AG10803 (cell line): Measurements from ENCODE around the gene GREM1.

Source experiments
- DNase-seq: peaks from one replicate; pipeline ENCODE4 v3.0.0; 2010; ENCODE audit warnings: low read depth
- H3K4me3 ChIP-seq: 2 replicates; pipeline ENCODE4 v1.5.1; 2011; ENCODE audit warnings: mild to moderate bottlenecking, low read length, control low read depth
- TF ChIP-seq, protein P1 (sequence below): conservative IDR thresholded peaks from 2 replicates; pipeline ENCODE4 v1.5.1; 2011; ENCODE audit warnings: mild to moderate bottlenecking, low read length, control low read depth, inconsistent platforms

GREM1 gene

GRCh38 chr15:32685576-32685975, 32.2 kb upstream of the GREM1 start:
- H3K4me3 ChIP-seq: peak overlapping the region; percentile 39
- DNase-seq: peak; percentile 95
- TF ChIP-seq, protein P1, sequence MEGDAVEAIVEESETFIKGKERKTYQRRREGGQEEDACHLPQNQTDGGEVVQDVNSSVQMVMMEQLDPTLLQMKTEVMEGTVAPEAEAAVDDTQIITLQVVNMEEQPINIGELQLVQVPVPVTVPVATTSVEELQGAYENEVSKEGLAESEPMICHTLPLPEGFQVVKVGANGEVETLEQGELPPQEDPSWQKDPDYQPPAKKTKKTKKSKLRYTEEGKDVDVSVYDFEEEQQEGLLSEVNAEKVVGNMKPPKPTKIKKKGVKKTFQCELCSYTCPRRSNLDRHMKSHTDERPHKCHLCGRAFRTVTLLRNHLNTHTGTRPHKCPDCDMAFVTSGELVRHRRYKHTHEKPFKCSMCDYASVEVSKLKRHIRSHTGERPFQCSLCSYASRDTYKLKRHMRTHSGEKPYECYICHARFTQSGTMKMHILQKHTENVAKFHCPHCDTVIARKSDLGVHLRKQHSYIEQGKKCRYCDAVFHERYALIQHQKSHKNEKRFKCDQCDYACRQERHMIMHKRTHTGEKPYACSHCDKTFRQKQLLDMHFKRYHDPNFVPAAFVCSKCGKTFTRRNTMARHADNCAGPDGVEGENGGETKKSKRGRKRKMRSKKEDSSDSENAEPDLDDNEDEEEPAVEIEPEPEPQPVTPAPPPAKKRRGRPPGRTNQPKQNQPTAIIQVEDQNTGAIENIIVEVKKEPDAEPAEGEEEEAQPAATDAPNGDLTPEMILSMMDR: no peak

DNA sequence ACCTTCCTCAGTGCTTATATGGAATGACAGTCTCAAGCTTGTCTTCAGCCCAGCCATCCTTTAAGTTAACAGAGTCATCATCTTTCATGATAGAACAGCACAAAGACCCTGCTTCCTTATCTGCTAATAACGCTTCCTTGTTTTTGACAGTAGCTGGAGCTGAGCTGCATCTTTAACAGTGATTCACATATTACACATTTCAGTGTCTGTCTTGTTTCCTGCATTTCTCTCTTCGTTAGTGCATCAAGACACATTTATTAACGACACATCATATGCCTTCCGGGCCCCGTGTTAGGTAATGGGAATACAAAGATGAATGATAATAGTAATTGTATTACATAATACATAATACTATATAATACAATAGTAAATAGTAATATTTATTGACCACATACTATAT, 30.2 kb upstream of the GREM1 start:
- TF ChIP-seq, protein P1: no peak
- DNase-seq: peak; percentile 72
- H3K4me3 ChIP-seq: no peak overlapping the region

DNA sequence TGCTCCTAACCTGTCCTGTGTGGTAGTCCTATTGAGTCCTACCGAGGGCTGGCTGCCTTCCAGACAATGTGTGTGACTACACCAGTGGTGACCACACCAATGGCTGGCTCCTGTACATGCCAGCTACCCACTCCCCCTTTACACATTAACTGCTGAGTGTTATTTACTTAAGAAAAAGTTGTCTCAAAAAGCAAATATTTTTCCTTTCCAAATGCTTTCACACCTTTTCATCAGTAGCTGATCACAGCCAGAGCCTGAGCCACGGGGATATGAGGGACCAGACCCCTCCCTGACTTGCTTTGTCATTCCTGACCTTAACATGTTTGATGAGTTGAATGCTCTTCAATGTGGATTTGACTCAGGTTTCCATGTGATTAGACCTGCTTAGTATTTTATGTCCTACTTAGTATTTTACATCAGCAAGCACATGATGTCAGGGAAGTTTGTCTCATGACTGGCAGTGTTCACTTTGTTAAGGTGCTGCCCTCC, 29.6 kb upstream of the GREM1 start:
- no peak overlapping the region for H3K4me3 ChIP-seq
- DNase-seq: peak; percentile 56
- TF ChIP-seq, protein P1: no peak

GRCh38 chr15:32690941-32691688, 26.7 kb upstream of the GREM1 start:
- TF ChIP-seq, protein P1: no peak
- no peak for DNase-seq
- H3K4me3 ChIP-seq: no peak overlapping the region

DNA sequence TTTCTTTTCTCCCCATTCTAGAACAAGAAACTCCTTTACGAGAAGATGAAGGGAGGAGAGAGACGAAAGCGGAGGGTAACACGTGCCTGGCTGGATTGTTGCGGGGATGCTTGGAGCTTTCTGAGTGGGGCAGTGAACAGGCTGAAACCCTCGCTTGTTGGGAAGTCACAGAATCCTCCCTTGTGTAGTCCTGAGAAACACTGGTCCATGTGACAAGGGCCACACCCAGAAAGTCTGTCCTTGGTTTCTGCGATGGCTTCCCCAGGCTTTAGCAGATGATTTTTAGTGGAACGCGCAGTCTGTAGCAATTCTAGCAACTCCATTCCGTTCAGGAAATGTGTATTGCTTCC, 26.1 kb upstream of the GREM1 start:
- no peak overlapping the region for H3K4me3 ChIP-seq
- TF ChIP-seq, protein P1: no peak
- no peak for DNase-seq

GRCh38 chr15:32692286-32692685, 25.5 kb upstream of the GREM1 start:
- TF ChIP-seq, protein P1: no peak
- no peak for DNase-seq
- no peak overlapping the region for H3K4me3 ChIP-seq

DNA sequence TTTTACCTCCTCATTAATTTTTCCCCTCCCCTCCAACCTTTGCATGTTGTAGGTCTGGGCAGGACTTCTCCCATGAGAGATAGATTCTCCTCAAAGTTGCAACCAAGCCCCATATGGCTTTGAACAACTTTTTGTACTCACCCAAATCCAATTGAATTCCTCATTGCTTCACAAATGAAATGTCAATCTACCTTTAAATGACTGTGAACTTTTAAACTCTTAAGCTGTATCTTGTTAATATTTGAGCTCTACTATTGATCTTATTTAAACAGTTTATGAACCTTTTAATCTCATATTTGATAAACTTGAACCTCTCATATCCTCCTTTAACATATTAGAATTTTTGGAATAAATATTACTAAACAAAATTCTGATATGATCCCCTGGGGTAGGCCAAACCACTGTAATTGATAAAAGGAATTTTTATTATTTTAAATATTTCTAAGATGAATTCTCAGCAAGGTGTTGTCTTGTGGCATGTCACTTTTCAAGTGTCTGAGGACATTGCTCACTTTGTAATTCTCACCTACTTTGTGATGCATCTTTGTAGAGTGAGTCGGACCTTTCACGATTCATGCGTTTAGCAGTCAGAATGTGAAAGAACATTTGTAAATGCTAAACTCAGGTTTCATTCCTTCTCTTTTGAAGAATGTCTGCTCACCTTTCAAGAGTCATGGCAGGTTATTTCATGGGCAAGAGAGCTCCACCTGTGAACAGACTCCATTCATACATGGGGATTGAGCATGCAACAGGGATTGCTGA, 23.4 kb upstream of the GREM1 start:
- DNase-seq: no peak
- TF ChIP-seq, protein P1: no peak
- H3K4me3 ChIP-seq: no peak overlapping the region
